ENCODE results near the gene ZKSCAN1. TPM values are rescaled to one million over a fixed set of nuclear protein-coding genes. Genes with fewer than 3 reads are reported as not detected.

The ZKSCAN1 gene
- total RNA-seq, 1 donor from 2014 or later, result 59.0 TPM

DNA sequence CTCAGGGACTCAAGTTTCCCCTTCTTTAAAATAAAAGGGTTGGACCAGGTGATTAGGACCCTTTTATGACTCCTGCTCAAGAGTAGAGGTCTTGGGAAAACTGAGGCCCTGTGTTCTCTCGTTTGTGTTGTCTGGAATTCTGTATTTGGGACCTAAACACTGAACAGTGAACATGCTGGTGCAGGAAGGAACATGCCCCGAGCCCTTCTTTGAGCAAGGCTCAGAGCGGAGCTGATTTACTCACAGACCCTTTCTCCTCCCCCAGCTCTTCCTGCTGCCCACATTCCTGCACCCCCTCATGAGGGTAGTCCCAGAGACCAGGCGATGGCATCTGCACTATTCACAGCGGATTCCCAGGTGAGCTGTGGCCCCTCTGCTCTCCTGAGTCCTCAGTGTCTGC, 14.2 kb downstream of the ZKSCAN1 start:
- TF ChIP-seq, protein P1, sequence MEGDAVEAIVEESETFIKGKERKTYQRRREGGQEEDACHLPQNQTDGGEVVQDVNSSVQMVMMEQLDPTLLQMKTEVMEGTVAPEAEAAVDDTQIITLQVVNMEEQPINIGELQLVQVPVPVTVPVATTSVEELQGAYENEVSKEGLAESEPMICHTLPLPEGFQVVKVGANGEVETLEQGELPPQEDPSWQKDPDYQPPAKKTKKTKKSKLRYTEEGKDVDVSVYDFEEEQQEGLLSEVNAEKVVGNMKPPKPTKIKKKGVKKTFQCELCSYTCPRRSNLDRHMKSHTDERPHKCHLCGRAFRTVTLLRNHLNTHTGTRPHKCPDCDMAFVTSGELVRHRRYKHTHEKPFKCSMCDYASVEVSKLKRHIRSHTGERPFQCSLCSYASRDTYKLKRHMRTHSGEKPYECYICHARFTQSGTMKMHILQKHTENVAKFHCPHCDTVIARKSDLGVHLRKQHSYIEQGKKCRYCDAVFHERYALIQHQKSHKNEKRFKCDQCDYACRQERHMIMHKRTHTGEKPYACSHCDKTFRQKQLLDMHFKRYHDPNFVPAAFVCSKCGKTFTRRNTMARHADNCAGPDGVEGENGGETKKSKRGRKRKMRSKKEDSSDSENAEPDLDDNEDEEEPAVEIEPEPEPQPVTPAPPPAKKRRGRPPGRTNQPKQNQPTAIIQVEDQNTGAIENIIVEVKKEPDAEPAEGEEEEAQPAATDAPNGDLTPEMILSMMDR (IDR thresholded peaks at IDR 0.05), result no peak
- Mint-ChIP-seq H3K9me3 (no peaks in the 10 kb centered on the region), H3K36me3 (ENCODE audit: low read depth) (peaks cover 74% of the 10 kb centered on the region), H3K4me1 (peaks cover 5% of the 10 kb centered on the region), H3K27ac (peak overlapping the region; percentile 20), H3K4me3 (no peak overlapping the region), H3K27me3 (no peaks in the 10 kb centered on the region)
- DNase-seq (no peak), ATAC-seq (ENCODE audit: low read depth) (no peak)
- CTCF ChIA-PET, result interaction anchor here (0.7 to 1.1 kb wide), 2 partner anchors 103 to 1024 kb away, joined by 3 to 4 read pairs; no protein-coding TSS in a partner anchor
- intact Hi-C loops (cut with micrococcal nuclease), result no loop called here
- POLR2A ChIA-PET, result interaction anchor here (0.6 kb wide), 1 partner anchor 30 kb away, joined by 4 read pairs; no protein-coding TSS in a partner anchor

- CTCF ChIA-PET, result no interaction called here
- intact Hi-C loops (cut with micrococcal nuclease), result no loop called here
- Mint-ChIP-seq H3K9me3 (no peaks in the 10 kb centered on the region), H3K4me1 (no peaks in the 10 kb centered on the region), H3K27me3 (no peaks in the 10 kb centered on the region), H3K4me3 (no peak overlapping the region), H3K27ac (no peak overlapping the region), H3K36me3 (ENCODE audit: low read depth) (peaks cover 76% of the 10 kb centered on the region)
- no peak for DNase-seq
- no peak for ATAC-seq (ENCODE audit: low read depth)
- TF ChIP-seq, protein P1 (IDR thresholded peaks at IDR 0.05), result no peak
- POLR2A ChIA-PET, result no interaction called here
Observed at GRCh38 chr7:100033526-100033925, 18.1 kb downstream of the ZKSCAN1 start.

- H3K27me3 Mint-ChIP-seq, result no peaks in the 10 kb centered on the region
- intact Hi-C loops (cut with micrococcal nuclease), result no loop called here
- POLR2A ChIA-PET, result interaction anchor here (0.6 kb wide), 1 partner anchor 19 kb away, joined by 8 read pairs; no protein-coding TSS in a partner anchor
- H3K36me3 Mint-ChIP-seq (ENCODE audit: low read depth), result peaks cover 68% of the 10 kb centered on the region
- no peak overlapping the region for H3K27ac Mint-ChIP-seq
- CTCF ChIA-PET, result no interaction called here
- H3K4me1 Mint-ChIP-seq, result no peaks in the 10 kb centered on the region
- ATAC-seq (ENCODE audit: low read depth) (no peak), DNase-seq (no peak)
- H3K9me3 Mint-ChIP-seq, result no peaks in the 10 kb centered on the region
- no peak overlapping the region for H3K4me3 Mint-ChIP-seq
- TF ChIP-seq, protein P1 (IDR thresholded peaks at IDR 0.05), result no peak
Observed at GRCh38 chr7:100034871-100035510, 19.6 kb downstream of the ZKSCAN1 start.

GRCh38 chr7:100035876-100036275, 20.5 kb downstream of the ZKSCAN1 start:
- no peaks in the 10 kb centered on the region for H3K27me3 Mint-ChIP-seq
- H3K27ac Mint-ChIP-seq, result no peak overlapping the region
- intact Hi-C loops (cut with micrococcal nuclease), result no loop called here
- no peak for DNase-seq
- TF ChIP-seq, protein P1 (IDR thresholded peaks at IDR 0.05), result no peak
- H3K9me3 Mint-ChIP-seq, result no peaks in the 10 kb centered on the region
- H3K4me1 Mint-ChIP-seq, result peaks cover 4% of the 10 kb centered on the region
- POLR2A ChIA-PET, result interaction anchor here (0.6 kb wide), 1 partner anchor 18 kb away, joined by 8 read pairs; no protein-coding TSS in a partner anchor
- peaks cover 60% of the 10 kb centered on the region for H3K36me3 Mint-ChIP-seq (ENCODE audit: low read depth)
- H3K4me3 Mint-ChIP-seq, result no peak overlapping the region
- no peak for ATAC-seq (ENCODE audit: low read depth)
- CTCF ChIA-PET, result no interaction called here

DNA sequence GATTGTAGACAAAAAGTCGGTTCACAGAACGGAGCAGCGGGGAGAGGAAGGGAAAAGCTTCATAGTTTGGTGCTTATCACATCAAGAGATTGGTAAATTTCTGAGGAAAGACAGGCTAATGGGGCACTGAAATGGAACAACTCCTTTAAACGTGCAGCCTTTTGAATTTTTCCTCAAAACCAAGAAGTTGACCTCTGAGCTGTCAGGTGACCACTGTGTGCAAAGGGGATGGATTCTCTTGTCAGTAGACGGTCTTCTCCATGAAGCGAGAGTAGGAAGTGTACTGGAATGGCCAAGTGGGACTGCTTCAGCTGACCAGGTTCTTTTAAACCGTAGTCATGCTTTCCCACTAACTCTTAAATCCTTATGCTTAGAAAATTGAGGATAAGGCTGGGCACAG, 22.9 kb downstream of the ZKSCAN1 start:
- ChIA-PET POLR2A (no interaction called here), CTCF (no interaction called here)
- H3K4me3 Mint-ChIP-seq, result no peak overlapping the region
- no peak overlapping the region for H3K27ac Mint-ChIP-seq
- H3K4me1 Mint-ChIP-seq, result peaks cover 4% of the 10 kb centered on the region
- DNase-seq (no peak), ATAC-seq (ENCODE audit: low read depth) (no peak)
- H3K36me3 Mint-ChIP-seq (ENCODE audit: low read depth), result peaks cover 41% of the 10 kb centered on the region
- TF ChIP-seq, protein P1 (IDR thresholded peaks at IDR 0.05), result no peak
- H3K27me3 Mint-ChIP-seq, result no peaks in the 10 kb centered on the region
- H3K9me3 Mint-ChIP-seq, result no peaks in the 10 kb centered on the region
- intact Hi-C loops (cut with micrococcal nuclease), result no loop called here
